Spleen (tissue), 11 donors: ENCODE results near the gene FRMPD2. TPM values are rescaled to one million over a fixed set of nuclear protein-coding genes. Genes with fewer than 3 reads are reported as not detected.
"Not testable (repeated sequence)": the region's sequence is repeated elsewhere in the genome, so short reads cannot be mapped to it uniquely, and the experiment has no call there.

Source experiments
- DNase-seq: peaks from one replicate; pipeline ENCODE4 v3.0.0-alpha.2; 2020
- H3K27ac ChIP-seq, 8 donors: fragments of 200-600 bp; sonication (generic) in 7 of 8; 1 replicate in 4 of 8; 2 replicates in 4 of 8; pipeline versions ENCODE4 v1.5.0 to v1.8.0; 2016 to 2021; ENCODE audit warnings: inconsistent platforms in 4 of 8, mild to moderate bottlenecking in 4 of 8, moderate library complexity in 1 of 8
- H3K27me3 ChIP-seq, 7 donors: fragments of 200-600 bp; sonication (generic) in 6 of 7; replicated peaks in 1 of 7; 1 replicate in 4 of 7; 2 replicates in 3 of 7; pipeline versions ENCODE4 v1.5.0 to v1.8.0; 2016 to 2021; ENCODE audit warnings: inconsistent platforms in 3 of 7, mild to moderate bottlenecking in 1 of 7
- H3K36me3 ChIP-seq, 6 donors: fragments of 200-600 bp; sonication (generic) in 5 of 6; 1 replicate in 4 of 6; 2 replicates in 2 of 6; pipeline versions ENCODE4 v1.5.0 to v1.8.0; 2016 to 2021; ENCODE audit warnings: inconsistent platforms in 2 of 6
- H3K4me1 ChIP-seq, 6 donors: fragments of 200-600 bp; sonication (generic) in 5 of 6; 1 replicate in 3 of 6; 2 replicates in 3 of 6; pipeline versions ENCODE4 v1.5.0 to v1.8.0; 2016 to 2021; ENCODE audit warnings: inconsistent platforms in 3 of 6
- H3K4me3 ChIP-seq, 8 donors: fragments of 200-600 bp; sonication (generic) in 7 of 8; 1 replicate in 4 of 8; 2 replicates in 4 of 8; pipeline versions ENCODE4 v1.5.0 to v1.8.0; 2016 to 2021; ENCODE audit warnings: inconsistent platforms in 4 of 8, mild to moderate bottlenecking in 4 of 8, moderate library complexity in 2 of 8
- H3K9me3 ChIP-seq, 8 donors: fragments of 200-600 bp; sonication (generic) in 7 of 8; 1 replicate in 4 of 8; 2 replicates in 4 of 8; pipeline versions ENCODE4 v1.5.0 to v1.8.0; 2016 to 2021; ENCODE audit warnings: inconsistent platforms in 4 of 8
- POLR2A ChIP-seq, 3 donors: fragments of 450-650 bp; IDR thresholded peaks; one replicate each; pipeline ENCODE4 v1.5.1; 2017; ENCODE audit warnings: antibody characterized with exemption in 3 of 3, mild to moderate bottlenecking in 1 of 3
- POLR2AphosphoS5 ChIP-seq, 3 donors: sonication (generic); formaldehyde crosslinking; IDR thresholded peaks; one replicate each; pipeline ENCODE4 v1.5.1; 2017; ENCODE audit warnings: antibody characterized with exemption in 3 of 3
- WGBS, 5 donors: extraction: QIAGEN DNeasy Blood & Tissue Kit in 3 of 5; methylation state at CpG; one replicate each; pipeline versions ENCODE4 v1.1.5 to v1.1.7; 2013 to 2018; 5-methylcytosine and 5-hydroxymethylcytosine counted together
- intact Hi-C: fragments of 100-400 bp; cut with DNase I; formaldehyde crosslinking; loops from one replicate; pipeline ENCODE4 v1.15.0; 2023; ENCODE audit warnings: low total_unique reads
- polyA plus RNA-seq, 3 donors: library from polyadenylated mRNA; stranded (reverse); fragments of 200-250 nt; gene quantifications; one replicate each; pipeline ENCODE4 v1.2.1, GENCODE V29; 2013
- total RNA-seq, 7 donors: library from RNA; depleted of rRNA in 3 of 7; stranded (reverse); fragments of >200 nt in 3 of 7; fragmentation: NEBNext Ultra II Directional in 4 of 7; extraction: Animal tissue kit (Norgen Biotek cat#: 25700) in 4 of 7; gene quantifications; one replicate each; pipeline versions ENCODE4 v1.1.0 to v1.2.1, GENCODE V29; 2016 to 2021
- TF ChIP-seq, protein P1 (sequence below), 11 experiments: fragments of 200-600 bp in 7 of 11; fragments of 450-650 bp in 4 of 11; sonication (generic) in 4 of 11; IDR thresholded peaks in 8 of 11; conservative IDR thresholded peaks in 3 of 11; 1 replicate in 7 of 11; 2 replicates in 4 of 11; pipeline versions ENCODE4 v1.4.0 to v1.8.0; 2016 to 2021; ENCODE audit warnings: antibody characterized with exemption in 11 of 11, inconsistent platforms in 4 of 11, mild to moderate bottlenecking in 1 of 11
- donor health status: healthy with polysubstance abuse.
- donor health status: DM: no; HTN: no; CAD: no; lungs with moderate emphysema.
- donor health status: DM: no; HTN: no; CAD: no.
- donor health status: Bipolar disorder and iron deficiency.
- donor health status: healthy.
- donor health status: DM: no; HTN: no; CAD: no.
- donor health status: DM: yes; HTN: yes; CAD: no.

FRMPD2 gene
- total and polyA plus RNA-seq, 10 donors, result 0.33 TPM; not detected in 9

DNA sequence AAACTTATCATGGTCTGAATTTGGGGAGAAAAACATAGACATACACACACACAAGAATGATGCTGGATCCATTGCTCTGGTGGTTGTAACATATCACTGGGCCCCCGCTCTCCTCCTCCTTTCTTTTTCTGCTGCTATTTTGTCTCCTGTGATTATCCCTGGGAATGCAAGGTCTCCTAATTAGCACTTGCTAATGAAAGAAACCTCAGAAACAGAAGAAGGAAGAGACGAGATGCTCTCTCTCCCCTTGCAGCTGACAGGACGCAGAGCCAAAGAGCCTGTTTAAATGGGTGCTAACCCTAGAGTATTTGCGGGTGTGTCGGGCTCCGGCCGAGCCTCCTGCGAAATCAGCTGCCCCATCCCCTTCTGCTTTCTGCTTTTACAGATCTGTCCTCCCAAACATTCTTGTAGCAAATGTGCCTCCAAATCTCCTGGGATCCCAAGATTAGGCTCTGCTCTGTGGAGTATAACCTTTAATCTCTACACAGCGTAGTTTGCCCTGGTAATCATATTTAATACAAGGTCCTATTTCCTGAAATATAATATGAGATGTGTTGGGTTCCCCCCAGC is 81.5 kb downstream of the FRMPD2 start:
- WGBS, 5 donors, result 73 to 89% (median 86%) methylated on average over 9 of the region's 9 CpGs
- Histone ChIP-seq H3K27me3 (no peaks in the 10 kb centered on the region), H3K9me3 (no peaks in the 10 kb centered on the region), H3K4me3 (no peak overlapping the region), H3K36me3 (no peaks in the 10 kb centered on the region), H3K4me1 (peaks cover 0 to 7% (median 0%) of the 10 kb centered on the region in 6 donors), H3K27ac (no peak overlapping the region)
- no peak for DNase-seq
- TF ChIP-seq, protein P1, sequence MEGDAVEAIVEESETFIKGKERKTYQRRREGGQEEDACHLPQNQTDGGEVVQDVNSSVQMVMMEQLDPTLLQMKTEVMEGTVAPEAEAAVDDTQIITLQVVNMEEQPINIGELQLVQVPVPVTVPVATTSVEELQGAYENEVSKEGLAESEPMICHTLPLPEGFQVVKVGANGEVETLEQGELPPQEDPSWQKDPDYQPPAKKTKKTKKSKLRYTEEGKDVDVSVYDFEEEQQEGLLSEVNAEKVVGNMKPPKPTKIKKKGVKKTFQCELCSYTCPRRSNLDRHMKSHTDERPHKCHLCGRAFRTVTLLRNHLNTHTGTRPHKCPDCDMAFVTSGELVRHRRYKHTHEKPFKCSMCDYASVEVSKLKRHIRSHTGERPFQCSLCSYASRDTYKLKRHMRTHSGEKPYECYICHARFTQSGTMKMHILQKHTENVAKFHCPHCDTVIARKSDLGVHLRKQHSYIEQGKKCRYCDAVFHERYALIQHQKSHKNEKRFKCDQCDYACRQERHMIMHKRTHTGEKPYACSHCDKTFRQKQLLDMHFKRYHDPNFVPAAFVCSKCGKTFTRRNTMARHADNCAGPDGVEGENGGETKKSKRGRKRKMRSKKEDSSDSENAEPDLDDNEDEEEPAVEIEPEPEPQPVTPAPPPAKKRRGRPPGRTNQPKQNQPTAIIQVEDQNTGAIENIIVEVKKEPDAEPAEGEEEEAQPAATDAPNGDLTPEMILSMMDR (IDR thresholded peaks at IDR 0.05 in 8 of 11, conservative IDR thresholded peaks at IDR 0.05 in 3 of 11), result no peak
- no peak for TF ChIP-seq POLR2AphosphoS5 (IDR thresholded peaks at IDR 0.05)
- TF ChIP-seq POLR2A (IDR thresholded peaks at IDR 0.05), result no peak
- intact Hi-C loops, result no loop called here

DNA sequence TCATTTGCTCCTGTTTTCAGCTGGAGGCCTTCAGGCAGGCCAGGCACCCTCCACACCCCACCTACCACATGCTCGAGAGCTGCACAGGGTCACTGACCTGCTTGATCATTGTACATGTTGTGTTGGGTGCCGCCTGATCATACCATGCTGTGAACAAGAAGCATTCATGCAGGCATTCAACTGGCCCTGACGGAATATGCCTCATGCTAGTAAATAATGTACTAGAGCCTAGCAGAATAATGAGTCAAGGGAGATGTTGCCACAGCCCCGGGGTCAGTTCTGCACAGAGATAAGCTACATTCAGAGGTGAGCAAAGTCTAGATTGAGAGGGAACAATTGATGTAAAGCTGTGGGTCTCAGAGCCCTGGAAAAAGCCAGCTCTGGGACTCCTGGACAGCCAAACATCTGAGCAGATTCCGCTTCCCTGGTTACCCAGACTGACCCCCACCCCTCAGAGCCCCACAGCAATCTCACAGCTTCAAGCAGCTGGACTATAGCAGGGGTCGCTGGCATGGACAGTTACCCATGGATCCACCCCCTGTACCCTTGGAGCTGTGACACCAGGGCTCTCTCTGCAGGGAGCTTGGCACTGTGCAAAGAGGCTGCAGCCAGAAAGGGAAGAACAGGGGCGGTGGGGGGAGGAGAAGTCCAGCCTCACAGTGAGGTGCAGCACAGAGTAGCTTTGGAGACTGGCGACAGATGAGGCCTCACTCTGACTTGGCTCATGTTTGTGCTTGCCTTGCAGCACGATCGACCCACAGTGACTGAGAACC is 86.6 kb downstream of the FRMPD2 start:
- Histone ChIP-seq H3K36me3 (no peaks in the 10 kb centered on the region), H3K27me3 (peaks cover 0 to under 1% (median 0%) of the 10 kb centered on the region in 7 donors), H3K27ac (no peak overlapping the region), H3K4me1 (no peaks in the 10 kb centered on the region), H3K9me3 (no peaks in the 10 kb centered on the region), H3K4me3 (no peak overlapping the region)
- 79 to 87% (median 80%) methylated on average over 10 of the region's 10 CpGs for WGBS, 5 donors
- intact Hi-C loops, result no loop called here
- TF ChIP-seq, protein P1 (IDR thresholded peaks at IDR 0.05 in 8 of 11, conservative IDR thresholded peaks at IDR 0.05 in 3 of 11), result no peak
- TF ChIP-seq POLR2A (IDR thresholded peaks at IDR 0.05) (no peak), POLR2AphosphoS5 (IDR thresholded peaks at IDR 0.05) (no peak)
- DNase-seq, result no peak

DNA sequence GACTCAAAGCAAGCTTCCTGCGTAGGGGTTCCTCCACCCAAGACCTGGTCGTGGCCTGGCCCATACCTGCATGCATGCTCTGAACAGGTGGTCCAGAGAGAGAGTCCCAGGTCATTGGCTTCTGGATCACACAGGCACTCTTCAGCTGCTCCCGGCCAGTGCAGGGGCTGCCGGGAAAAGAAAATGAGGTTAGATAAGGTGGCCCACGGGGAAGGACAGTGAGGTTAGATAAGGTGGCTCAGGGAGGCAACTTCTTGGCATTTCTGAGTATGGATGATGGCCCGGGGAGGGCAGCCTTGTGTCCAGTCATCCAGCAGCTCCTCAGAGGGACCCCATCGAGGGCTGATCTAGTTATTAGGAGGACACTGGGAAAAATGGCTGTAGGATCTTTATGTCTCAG is 87.4 kb downstream of the FRMPD2 start:
- Histone ChIP-seq H3K4me1 (no peaks in the 10 kb centered on the region), H3K9me3 (no peaks in the 10 kb centered on the region), H3K4me3 (no peak overlapping the region), H3K36me3 (no peaks in the 10 kb centered on the region), H3K27me3 (peaks cover 0 to 8% (median 0%) of the 10 kb centered on the region in 7 donors), H3K27ac (no peak overlapping the region)
- no peak for DNase-seq
- intact Hi-C loops, result no loop called here
- 79 to 89% (median 86%) methylated on average over 7 of the region's 7 CpGs for WGBS, 5 donors
- no peak for TF ChIP-seq POLR2A (IDR thresholded peaks at IDR 0.05)
- TF ChIP-seq, protein P1 (IDR thresholded peaks at IDR 0.05 in 8 of 11, conservative IDR thresholded peaks at IDR 0.05 in 3 of 11), result no peak
- no peak for TF ChIP-seq POLR2AphosphoS5 (IDR thresholded peaks at IDR 0.05)

DNA sequence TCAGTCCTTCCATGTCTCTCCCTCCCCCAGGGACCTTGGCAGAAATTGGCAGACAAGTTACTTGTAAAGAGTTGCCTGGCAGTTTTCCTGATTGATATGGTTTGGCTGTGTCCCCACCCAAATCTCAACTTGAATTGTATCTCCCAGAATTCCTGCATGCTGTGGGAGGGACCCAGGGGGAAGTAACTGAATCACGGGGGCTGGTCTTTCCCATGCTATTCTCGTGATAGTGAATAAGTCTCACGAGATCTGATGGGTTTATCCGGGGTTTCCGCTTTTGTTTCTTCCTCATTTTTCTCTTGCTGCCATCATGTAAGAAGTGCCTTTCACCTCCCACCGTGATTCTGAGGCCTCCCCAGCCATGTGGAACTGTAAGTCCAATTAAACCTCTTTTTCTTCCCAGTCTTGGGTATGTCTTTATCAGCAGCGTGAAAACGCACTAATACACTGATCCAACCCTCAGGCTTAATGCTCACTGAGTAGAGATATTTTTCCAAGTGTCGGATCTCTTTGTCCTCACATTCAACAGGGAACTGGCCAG is 88.2 kb downstream of the FRMPD2 start:
- H3K4me1 ChIP-seq, DNase-seq, intact Hi-C loops, H3K27me3 ChIP-seq, H3K27ac ChIP-seq, H3K9me3 ChIP-seq, H3K4me3 ChIP-seq, H3K36me3 ChIP-seq: not testable (repeated sequence)
- 78 to 93% (median 86%) methylated on average over 9 of the region's 9 CpGs for WGBS, 5 donors
